OCI-LY1 (cell line): Measurements from ENCODE around the gene PLEKHG2.

Experiments used
- H2AFZ ChIP-seq: fragments of 200-600 bp; sonication (generic), shearing (Covaris generic); 2 replicates; pipeline ENCODE4 v1.6.0; 2014; ENCODE audit warnings: antibody characterized with exemption, mild to moderate bottlenecking, low read length
- H3F3A ChIP-seq: fragments of 200-600 bp; sonication (generic), shearing (Covaris generic); 2 replicates; pipeline ENCODE4 v1.6.0; 2014; ENCODE audit warnings: mild to moderate bottlenecking, antibody characterized with exemption, low read length, moderate library complexity; ENCODE audit not compliant: insufficient read depth
- H3K27ac ChIP-seq: fragments of 200-600 bp; sonication (generic); 2 replicates; pipeline ENCODE4 v1.5.1; 2014; ENCODE audit warnings: low read length, mixed run types, mild to moderate bottlenecking, low read depth; ENCODE audit not compliant: poor library complexity, severe bottlenecking
- H3K27me3 ChIP-seq: fragments of 200-600 bp; sonication (generic); 2 replicates; pipeline ENCODE4 v1.6.0; 2014; ENCODE audit warnings: antibody characterized with exemption, mild to moderate bottlenecking, low read length, moderate library complexity; ENCODE audit not compliant: insufficient read depth
- H3K36me3 ChIP-seq: fragments of 200-600 bp; sonication (generic); 2 replicates; pipeline ENCODE4 v1.6.1; 2014; ENCODE audit warnings: mild to moderate bottlenecking, antibody characterized with exemption, low read length, moderate library complexity, mixed read lengths; ENCODE audit not compliant: insufficient read depth
- H3K4me1 ChIP-seq: fragments of 200-600 bp; sonication (generic); 2 replicates; pipeline ENCODE4 v1.5.1; 2014; ENCODE audit warnings: mild to moderate bottlenecking, low read length, moderate library complexity; ENCODE audit not compliant: insufficient read depth, severe bottlenecking
- H3K4me2 ChIP-seq: fragments of 200-600 bp; sonication (generic), shearing (Covaris generic); 2 replicates; pipeline ENCODE4 v1.6.1; 2014; ENCODE audit warnings: low read length
- H3K4me3 ChIP-seq: fragments of 200-600 bp; sonication (generic); 2 replicates; pipeline ENCODE4 v1.5.1; 2014; ENCODE audit warnings: low read length, low read depth, mild to moderate bottlenecking, mixed read lengths; ENCODE audit not compliant: poor library complexity, severe bottlenecking
- H3K79me2 ChIP-seq: fragments of 200-600 bp; shearing (Covaris generic); 2 replicates; pipeline ENCODE4 v1.6.1; 2016; ENCODE audit warnings: mixed run types, low read length, mixed read lengths; ENCODE audit not compliant: insufficient read depth
- H3K9ac ChIP-seq: fragments of 200-600 bp; sonication (generic), shearing (Covaris generic); 2 replicates; pipeline ENCODE4 v1.6.1; 2014; ENCODE audit warnings: mild to moderate bottlenecking, low read length, mixed read lengths
- H3K9me2 ChIP-seq: fragments of 200-600 bp; sonication (generic), shearing (Covaris generic); 2 replicates; pipeline ENCODE4 v1.6.1; 2014; ENCODE audit warnings: low read depth, mild to moderate bottlenecking, low read length, mixed read lengths
- H3K9me3 ChIP-seq: fragments of 200-600 bp; shearing (Covaris generic); 2 replicates; pipeline ENCODE4 v1.6.1; 2014; ENCODE audit warnings: low read length, mixed read lengths
- H4K20me1 ChIP-seq: fragments of 200-600 bp; sonication (generic), shearing (Covaris generic); 2 replicates; pipeline ENCODE4 v1.6.0; 2016; ENCODE audit warnings: mild to moderate bottlenecking, low read length; ENCODE audit not compliant: insufficient read depth
- EZH2 ChIP-seq: fragments of 200-600 bp; sonication (generic), shearing (Covaris generic); IDR thresholded peaks from 2 replicates; pipeline ENCODE4 v1.8.0; 2017; ENCODE audit warnings: borderline replicate concordance, mixed run types, mild to moderate bottlenecking, antibody characterized with exemption, low read length, moderate library complexity, mixed read lengths
- TF ChIP-seq, protein P1 (sequence below): fragments of 200-600 bp; sonication (generic), shearing (Covaris generic); IDR thresholded peaks from 2 replicates; pipeline ENCODE4 v1.5.1; 2017; ENCODE audit warnings: mild to moderate bottlenecking, antibody characterized with exemption, low read length, moderate library complexity, mixed read lengths

PLEKHG2 gene

DNA sequence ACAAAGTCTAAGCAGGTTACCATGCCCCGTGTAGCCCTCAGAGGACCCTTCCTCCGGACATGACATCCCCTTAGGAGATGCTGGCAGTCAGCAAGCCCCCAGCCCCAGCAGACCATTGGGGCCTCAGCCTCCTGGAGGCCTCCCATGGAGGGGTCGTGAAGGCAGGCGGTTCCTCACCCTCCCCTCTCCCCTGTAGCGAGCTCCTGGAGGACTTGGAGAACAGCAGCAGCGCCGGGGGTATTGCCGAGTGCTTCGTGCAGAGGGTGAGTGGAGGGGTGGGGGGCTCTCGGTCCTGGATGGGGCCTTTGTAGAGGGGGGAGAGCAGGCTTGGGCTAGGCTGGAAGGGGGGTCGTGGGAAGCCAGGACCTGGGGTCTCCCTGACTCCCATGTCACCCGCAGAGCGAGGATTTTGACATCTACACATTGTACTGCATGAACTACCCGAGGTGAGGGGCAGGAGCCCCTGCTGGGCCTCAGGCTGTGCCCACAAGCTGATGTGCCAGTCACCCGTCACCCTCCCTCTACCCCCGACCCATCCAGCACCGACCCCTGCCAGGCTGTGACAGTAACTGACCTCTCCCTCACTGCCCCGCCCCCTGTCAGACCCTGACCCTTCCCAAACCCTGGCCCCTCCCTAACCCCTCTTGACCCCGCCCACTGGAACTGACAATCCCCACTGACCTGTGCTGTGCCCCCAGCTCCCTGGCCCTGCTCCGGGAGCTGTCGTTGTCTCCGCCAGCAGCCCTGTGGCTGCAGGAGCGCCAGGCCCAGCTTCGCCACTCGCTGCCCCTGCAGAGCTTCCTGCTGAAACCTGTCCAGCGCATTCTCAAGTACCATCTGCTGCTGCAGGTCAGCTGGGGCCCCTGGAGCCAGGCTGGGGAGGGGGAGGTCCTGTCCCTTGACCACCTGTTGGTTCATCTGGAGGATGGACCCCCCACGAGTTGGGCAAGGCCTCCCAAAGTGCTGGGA, 4.0 kb downstream of the PLEKHG2 start:
- Histone ChIP-seq H4K20me1 (no peaks in the 10 kb centered on the region), H3K79me2 (no peaks in the 10 kb centered on the region), H3K9ac (no peak overlapping the region), H3F3A (no peaks in the 10 kb centered on the region), H2AFZ (no peak overlapping the region), H3K27me3 (no peaks in the 10 kb centered on the region), H3K27ac (no peak overlapping the region), H3K4me1 (peaks cover 12% of the 10 kb centered on the region), H3K4me3 (no peak overlapping the region), H3K4me2 (no peak overlapping the region), H3K9me2 (no peaks in the 10 kb centered on the region), H3K9me3 (no peaks in the 10 kb centered on the region), H3K36me3 (peaks cover 14% of the 10 kb centered on the region; the same call in 1 of the 2 replicates)
- TF ChIP-seq, protein P1, sequence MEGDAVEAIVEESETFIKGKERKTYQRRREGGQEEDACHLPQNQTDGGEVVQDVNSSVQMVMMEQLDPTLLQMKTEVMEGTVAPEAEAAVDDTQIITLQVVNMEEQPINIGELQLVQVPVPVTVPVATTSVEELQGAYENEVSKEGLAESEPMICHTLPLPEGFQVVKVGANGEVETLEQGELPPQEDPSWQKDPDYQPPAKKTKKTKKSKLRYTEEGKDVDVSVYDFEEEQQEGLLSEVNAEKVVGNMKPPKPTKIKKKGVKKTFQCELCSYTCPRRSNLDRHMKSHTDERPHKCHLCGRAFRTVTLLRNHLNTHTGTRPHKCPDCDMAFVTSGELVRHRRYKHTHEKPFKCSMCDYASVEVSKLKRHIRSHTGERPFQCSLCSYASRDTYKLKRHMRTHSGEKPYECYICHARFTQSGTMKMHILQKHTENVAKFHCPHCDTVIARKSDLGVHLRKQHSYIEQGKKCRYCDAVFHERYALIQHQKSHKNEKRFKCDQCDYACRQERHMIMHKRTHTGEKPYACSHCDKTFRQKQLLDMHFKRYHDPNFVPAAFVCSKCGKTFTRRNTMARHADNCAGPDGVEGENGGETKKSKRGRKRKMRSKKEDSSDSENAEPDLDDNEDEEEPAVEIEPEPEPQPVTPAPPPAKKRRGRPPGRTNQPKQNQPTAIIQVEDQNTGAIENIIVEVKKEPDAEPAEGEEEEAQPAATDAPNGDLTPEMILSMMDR = no peak
- no peak for TF ChIP-seq EZH2

DNA sequence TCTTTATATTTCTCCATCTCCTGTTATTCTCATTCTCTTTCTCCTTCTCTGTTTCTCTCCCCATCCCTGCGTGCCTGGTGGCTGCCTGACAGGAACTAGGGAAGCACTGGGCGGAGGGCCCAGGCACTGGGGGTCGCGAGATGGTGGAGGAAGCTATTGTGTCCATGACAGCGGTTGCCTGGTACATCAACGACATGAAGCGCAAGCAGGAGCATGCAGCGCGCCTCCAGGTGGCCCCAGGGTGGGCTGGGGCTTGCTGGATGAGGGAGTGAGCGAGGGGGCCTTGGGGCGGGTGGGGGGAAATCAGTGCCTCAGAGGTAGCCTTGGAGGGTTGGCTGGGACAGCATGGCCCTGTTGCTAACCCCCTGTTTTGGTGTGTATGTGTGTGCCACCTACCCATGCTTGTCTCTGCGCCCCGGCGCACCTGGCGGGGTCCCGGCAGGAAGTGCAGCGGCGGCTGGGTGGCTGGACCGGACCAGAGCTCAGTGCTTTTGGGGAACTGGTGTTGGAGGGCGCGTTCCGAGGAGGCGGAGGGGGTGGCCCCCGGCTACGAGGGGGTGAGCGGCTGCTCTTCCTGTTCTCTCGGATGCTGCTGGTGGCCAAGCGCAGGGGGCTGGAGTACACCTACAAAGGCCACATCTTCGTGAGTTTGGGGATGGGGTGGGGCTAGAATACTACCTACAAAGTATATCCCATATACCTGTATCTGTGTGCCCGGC, 5.2 kb downstream of the PLEKHG2 start:
- Histone ChIP-seq H3K4me3 (no peak overlapping the region), H3K79me2 (no peaks in the 10 kb centered on the region), H3K27me3 (no peaks in the 10 kb centered on the region), H3K9me3 (no peaks in the 10 kb centered on the region), H3K9me2 (no peaks in the 10 kb centered on the region), H4K20me1 (no peaks in the 10 kb centered on the region), H3F3A (no peaks in the 10 kb centered on the region), H3K27ac (no peak overlapping the region), H2AFZ (no peak overlapping the region), H3K9ac (no peak overlapping the region), H3K36me3 (peaks cover 16% of the 10 kb centered on the region; the same call in 1 of the 2 replicates), H3K4me2 (no peak overlapping the region), H3K4me1 (peaks cover 9% of the 10 kb centered on the region)
- TF ChIP-seq EZH2 = no peak
- TF ChIP-seq, protein P1 = no peak

DNA sequence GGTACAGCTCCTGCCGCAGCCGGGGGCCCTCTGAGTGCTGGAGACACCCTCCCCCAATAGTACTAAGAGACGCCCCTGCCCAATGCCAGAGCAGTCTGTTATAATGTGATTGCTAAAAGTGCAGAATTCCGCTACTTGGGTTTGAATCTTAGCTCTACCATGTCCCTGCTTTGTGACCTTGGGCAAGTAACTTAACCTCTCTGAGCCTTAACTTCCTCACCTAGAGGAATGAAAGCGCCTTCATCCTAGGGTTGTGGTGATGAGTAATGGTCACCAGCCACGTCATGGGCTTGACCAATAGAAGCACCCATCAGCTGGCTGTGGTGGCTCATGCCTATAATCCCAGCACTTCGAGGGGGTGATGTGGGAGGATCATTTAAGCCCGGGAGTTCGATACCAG, 6.5 kb downstream of the PLEKHG2 start:
- Histone ChIP-seq H3K27ac (no peak overlapping the region), H3K79me2 (no peaks in the 10 kb centered on the region), H3K36me3 (peaks cover 29% of the 10 kb centered on the region), H3K27me3 (no peaks in the 10 kb centered on the region), H3K4me1 (peaks cover 2% of the 10 kb centered on the region), H3K9ac (no peak overlapping the region), H3K9me2 (no peaks in the 10 kb centered on the region), H3F3A (no peaks in the 10 kb centered on the region), H2AFZ (no peak overlapping the region), H3K4me3 (no peak overlapping the region), H3K4me2 (no peak overlapping the region), H4K20me1 (no peaks in the 10 kb centered on the region), H3K9me3 (no peaks in the 10 kb centered on the region)
- TF ChIP-seq, protein P1 = no peak
- TF ChIP-seq EZH2 = no peak
